ENCODE data around the gene CIAO3.
"Not testable (repeated sequence)": the region's sequence is repeated elsewhere in the genome, so short reads cannot be mapped to it uniquely, and the experiment has no call there.

GRCh38 chr16:754121-754607 lies 13.4 kb upstream of the CIAO3 start:
- not testable (repeated sequence) for TF ChIP-seq KLF9 (tag by site-specific recombination; IDR thresholded peaks at IDR 0.05; ENCODE audit: low read depth); CTCF (tag by site-specific recombination; IDR thresholded peaks at IDR 0.05); PBX3 (CRISPR knock-in tag; IDR thresholded peaks at IDR 0.05); KLF16 (tag by site-specific recombination; IDR thresholded peaks at IDR 0.05); ZNF549 (tag by site-specific recombination; IDR thresholded peaks at IDR 0.05); ZNF629 (tag by site-specific recombination; IDR thresholded peaks at IDR 0.05); ZNF362 (tag by site-specific recombination; IDR thresholded peaks at IDR 0.05)
